Measurements from ENCODE around the gene CEP104. TPM values are rescaled to one million over a fixed set of nuclear protein-coding genes. Genes with fewer than 3 reads are reported as not detected.

Gene CEP104
- total RNA-seq, 1 donor from 2014 or later = 32.0 TPM

GRCh38 chr1:3874736-3875135 is 17.7 kb upstream of the CEP104 start:
- no peak for DNase-seq (ENCODE audit: low spot score)

DNA sequence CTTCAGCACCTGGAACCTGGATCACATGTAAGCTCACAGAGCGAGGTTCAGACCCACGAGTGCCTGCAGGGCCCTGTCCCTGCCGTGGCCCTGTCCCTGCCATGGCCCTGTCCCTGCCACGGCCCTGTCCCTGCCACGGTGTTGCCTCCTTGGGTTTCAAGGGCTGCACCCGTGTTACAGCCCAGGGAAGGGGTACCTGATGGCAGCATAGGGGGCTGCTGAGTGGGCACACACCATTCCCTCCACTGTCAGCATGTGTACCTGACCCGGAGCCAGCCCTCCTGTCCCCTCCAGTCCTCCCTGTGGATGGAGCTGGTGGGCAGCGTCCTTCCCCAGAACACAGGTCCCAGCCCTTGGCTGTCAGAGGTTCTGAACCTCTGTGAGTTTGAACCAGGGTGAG is 15.5 kb upstream of the CEP104 start:
- intact Hi-C loops (cut with DNase I) = no loop called here
- no peak for DNase-seq (ENCODE audit: low spot score)

More at GRCh38 chr1:3874736-3875135, 17.7 kb upstream of the CEP104 start:
- intact Hi-C loops (cut with DNase I) = no loop called here

GRCh38 chr1:3871451-3871805 is 14.4 kb upstream of the CEP104 start:
- intact Hi-C loops (cut with DNase I) = no loop called here
- DNase-seq (ENCODE audit: low spot score) = no peak

- DNase-seq (ENCODE audit: low spot score) = no peak
- intact Hi-C loops (cut with DNase I) = no loop called here
Observed at GRCh38 chr1:3869751-3870301, 12.8 kb upstream of the CEP104 start.

GRCh38 chr1:3868464-3869006 is 11.5 kb upstream of the CEP104 start:
- intact Hi-C loops (cut with DNase I) = no loop called here
- DNase-seq (ENCODE audit: low spot score) = no peak

- intact Hi-C loops (cut with DNase I) = no loop called here
Observed at GRCh38 chr1:3865606-3866160, 8.7 kb upstream of the CEP104 start.

GRCh38 chr1:3864884-3865283 is 7.9 kb upstream of the CEP104 start:
- DNase-seq (ENCODE audit: low spot score) = no peak
- intact Hi-C loops (cut with DNase I) = no loop called here

More at GRCh38 chr1:3865606-3866160, 8.7 kb upstream of the CEP104 start:
- DNase-seq (ENCODE audit: low spot score) = no peak

GRCh38 chr1:3863231-3863935 is 6.4 kb upstream of the CEP104 start:
- intact Hi-C loops (cut with DNase I) = no loop called here
- no peak for DNase-seq (ENCODE audit: low spot score)

DNA sequence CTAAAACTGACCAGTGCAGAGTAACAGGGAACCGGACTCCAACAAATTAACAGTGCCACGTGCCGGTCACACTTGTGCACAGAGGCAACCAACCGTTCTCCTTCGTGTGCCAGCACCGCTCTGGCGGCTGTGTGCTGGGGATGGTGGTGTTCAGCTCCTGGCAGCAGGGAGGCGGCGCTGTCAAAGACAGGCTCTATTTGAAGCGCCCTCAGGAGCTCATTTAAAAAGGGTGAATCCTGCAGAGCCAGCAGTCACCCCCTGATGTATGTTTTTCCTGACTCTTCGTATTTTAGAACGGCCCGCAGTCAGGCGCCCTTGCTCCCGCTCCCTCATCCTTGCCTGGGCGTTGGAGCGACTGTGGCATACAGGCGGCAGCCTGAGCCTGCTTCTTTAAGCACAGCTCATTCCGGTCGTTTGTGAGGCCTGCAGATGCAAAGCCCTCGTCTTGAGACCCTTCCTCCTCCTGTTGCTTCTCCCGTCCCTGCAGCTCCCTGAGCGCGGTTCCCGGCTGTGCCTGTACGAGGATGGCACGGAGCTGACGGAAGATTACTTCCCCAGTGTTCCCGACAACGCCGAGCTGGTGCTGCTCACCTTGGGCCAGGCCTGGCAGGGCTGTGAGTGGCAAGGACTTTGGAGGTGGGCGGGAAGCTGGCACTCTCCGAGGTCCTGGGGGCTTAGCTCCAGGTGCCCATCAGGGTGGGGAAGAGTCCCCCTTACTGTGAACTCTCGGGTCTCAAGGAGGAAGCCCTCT is 1.4 kb upstream of the CEP104 start:
- no peak for DNase-seq (ENCODE audit: low spot score)
- intact Hi-C loops (cut with DNase I) = no loop called here

DNA sequence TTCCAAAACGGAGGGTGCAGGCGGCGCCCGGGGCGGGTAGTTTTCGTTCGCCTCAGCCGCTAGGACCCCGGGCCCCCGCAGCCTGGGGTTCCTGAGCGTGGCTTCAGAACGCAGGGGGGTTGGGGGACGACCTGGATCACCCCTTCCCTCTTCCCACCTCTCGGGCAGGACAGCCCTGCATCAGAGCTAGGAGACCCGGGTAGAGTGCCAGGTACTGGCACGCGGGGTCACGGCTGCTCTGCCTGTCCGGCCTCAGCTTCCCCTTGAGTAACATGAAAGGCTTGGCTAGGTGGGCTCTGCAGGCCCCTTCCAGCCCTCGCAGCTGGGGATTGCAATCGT is 749 bp upstream of the CEP104 start:
- DNase-seq (ENCODE audit: low spot score) = no peak
- intact Hi-C loops (cut with DNase I) = loop anchor here (2.0 kb wide), 1 partner anchor 43 kb away; the partner anchor contains the start of gene C1orf174

GRCh38 chr1:3852711-3853485 is 4.1 kb downstream of the CEP104 start:
- DNase-seq (ENCODE audit: low spot score) = no peak
- intact Hi-C loops (cut with DNase I) = no loop called here

DNA sequence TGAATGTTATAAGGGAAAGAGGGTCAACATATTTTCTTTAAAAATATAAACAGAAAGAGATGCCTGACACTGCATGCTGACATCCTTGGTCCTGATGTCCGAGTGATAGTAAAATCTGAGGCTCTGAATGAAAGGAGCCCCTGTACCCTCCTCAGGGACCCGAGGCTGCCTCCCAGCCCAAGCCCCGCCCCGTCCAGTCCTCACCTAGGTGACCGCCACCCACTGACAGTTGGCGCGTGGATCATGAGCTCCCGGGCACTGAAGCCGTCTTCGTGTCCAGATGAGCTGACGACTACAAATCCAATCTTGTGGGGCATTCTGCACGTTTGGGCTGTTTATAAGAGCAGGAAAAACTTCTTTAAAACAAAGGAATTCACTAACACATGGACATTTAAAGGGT is 4.9 kb downstream of the CEP104 start:
- intact Hi-C loops (cut with DNase I) = no loop called here
- DNase-seq (ENCODE audit: low spot score) = no peak

GRCh38 chr1:3851292-3851691 is 5.7 kb downstream of the CEP104 start:
- intact Hi-C loops (cut with DNase I) = no loop called here
- DNase-seq (ENCODE audit: low spot score) = no peak

DNA sequence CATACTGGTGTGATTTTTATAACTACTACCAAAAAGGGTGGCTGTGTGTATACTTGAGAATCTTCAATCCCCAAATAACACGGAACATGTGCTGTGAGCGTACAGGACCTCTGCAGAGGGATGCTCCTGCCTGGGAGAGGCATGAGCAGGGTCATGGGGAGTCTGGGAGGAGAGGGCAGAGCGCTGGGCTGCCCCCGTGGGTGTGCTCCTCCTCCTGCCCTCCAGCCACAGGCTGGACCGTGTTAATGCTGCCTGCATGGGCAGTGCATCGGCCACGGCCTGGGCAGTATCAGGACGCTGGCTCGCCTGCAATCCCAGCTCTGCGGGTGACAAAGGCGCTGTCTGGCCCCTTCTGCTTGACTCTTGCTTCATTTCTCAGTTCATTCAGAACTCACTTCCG is 6.2 kb downstream of the CEP104 start:
- intact Hi-C loops (cut with DNase I) = no loop called here
- no peak for DNase-seq (ENCODE audit: low spot score)

DNA sequence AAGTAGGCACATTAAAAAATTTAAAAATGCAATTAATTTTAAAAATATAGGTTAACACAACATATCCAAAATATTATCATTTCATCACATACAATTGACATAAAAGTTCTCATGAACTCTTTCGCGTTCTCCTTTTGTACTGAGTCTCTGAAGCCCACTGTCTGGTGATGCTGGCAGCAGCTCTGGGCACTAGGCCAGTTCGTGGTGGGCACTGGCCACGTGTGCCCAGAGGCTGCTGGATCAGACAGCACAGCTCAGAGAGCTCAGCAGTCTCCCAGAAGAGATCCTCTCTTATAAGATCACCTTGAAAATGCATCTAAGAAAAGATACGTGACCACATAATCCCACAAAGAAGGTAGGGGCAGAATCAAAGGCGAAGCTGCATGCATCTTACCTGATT is 9.9 kb downstream of the CEP104 start:
- intact Hi-C loops (cut with DNase I) = no loop called here
- no peak for DNase-seq (ENCODE audit: low spot score)

DNA sequence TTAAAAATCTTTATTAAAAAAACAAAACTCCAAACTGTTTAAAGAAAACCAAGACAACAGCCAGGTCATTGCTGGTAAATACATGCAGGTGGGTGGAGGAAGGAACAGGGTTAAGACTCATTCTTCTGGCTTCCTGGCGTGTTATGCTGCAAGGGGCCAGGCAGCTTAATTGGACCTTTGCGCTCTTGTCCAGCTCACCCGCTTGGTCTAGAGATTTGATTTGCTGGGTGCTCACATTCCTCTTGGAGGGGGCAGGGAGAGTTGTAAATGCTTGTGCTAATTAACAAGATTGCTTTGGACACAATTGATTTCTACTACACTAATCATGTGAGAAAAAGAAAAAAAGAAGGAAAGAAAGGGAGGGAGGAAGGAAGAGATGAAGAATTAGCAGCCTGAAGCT is 10.5 kb downstream of the CEP104 start:
- intact Hi-C loops (cut with DNase I) = no loop called here
- DNase-seq (ENCODE audit: low spot score) = no peak

GRCh38 chr1:3842912-3843311 is 14.1 kb downstream of the CEP104 start:
- intact Hi-C loops (cut with DNase I) = no loop called here

GRCh38 chr1:3841491-3841890 is 15.5 kb downstream of the CEP104 start:
- intact Hi-C loops (cut with DNase I) = no loop called here
- DNase-seq (ENCODE audit: low spot score) = no peak

More at GRCh38 chr1:3842912-3843311, 14.1 kb downstream of the CEP104 start:
- DNase-seq (ENCODE audit: low spot score) = no peak

- intact Hi-C loops (cut with DNase I) = no loop called here
- no peak for DNase-seq (ENCODE audit: low spot score)
Observed at GRCh38 chr1:3838788-3839187, 18.2 kb downstream of the CEP104 start.

DNA sequence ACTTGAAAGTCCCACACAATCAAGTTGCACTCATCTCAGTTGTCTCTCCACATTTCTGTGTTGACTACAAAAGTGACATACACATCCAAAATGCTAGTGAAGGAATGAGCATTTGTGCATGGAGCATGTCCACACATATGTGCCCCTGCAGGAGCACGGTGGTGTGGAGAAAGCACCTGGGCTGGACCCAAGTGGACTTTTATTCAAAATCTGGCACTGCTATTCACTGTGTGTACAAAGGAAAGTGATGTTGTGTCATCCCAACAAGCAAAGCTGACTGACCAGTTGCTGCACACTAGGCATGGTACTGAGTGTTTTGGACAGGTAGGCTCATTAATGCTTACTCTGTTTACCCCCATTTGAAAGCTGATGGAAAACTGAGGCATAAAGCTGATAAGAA is 19.3 kb downstream of the CEP104 start:
- DNase-seq (ENCODE audit: low spot score) = no peak
- intact Hi-C loops (cut with DNase I) = no loop called here
